ENCODE measurements around the gene AP3D1.
A peak's percentile ranks its signal among the peaks of the same experiment; 100 is the strongest.

Gene AP3D1

GRCh38 chr19:2151339-2152229 lies at the start of gene AP3D1:
Gene AP3D1 (minus strand): TSS chr19:2151566. CDS start chr19:2151334, 232 bp downstream.
- peak; percentile 100 for DNase-seq

GRCh38 chr19:2200624-2201294 lies 49.4 kb upstream of the AP3D1 start:
- peak; percentile 15 for DNase-seq

- DNase-seq: no peak
Measured at GRCh38 chr19:2199861-2200623, 48.7 kb upstream of the AP3D1 start.

GRCh38 chr19:2199215-2199614 lies 47.8 kb upstream of the AP3D1 start:
- DNase-seq: no peak

GRCh38 chr19:2198317-2198716 lies 47.0 kb upstream of the AP3D1 start:
- DNase-seq: no peak

- no peak for DNase-seq
Measured at GRCh38 chr19:2197270-2197669, 45.9 kb upstream of the AP3D1 start.

GRCh38 chr19:2195914-2196313 lies 44.5 kb upstream of the AP3D1 start:
- DNase-seq: no peak

GRCh38 chr19:2195361-2195760 lies 44.0 kb upstream of the AP3D1 start:
- no peak for DNase-seq

GRCh38 chr19:2194513-2195078 lies 43.2 kb upstream of the AP3D1 start:
- no peak for DNase-seq

- DNase-seq: no peak
Measured at GRCh38 chr19:2193807-2194206, 42.4 kb upstream of the AP3D1 start.

GRCh38 chr19:2192862-2193261 lies 41.5 kb upstream of the AP3D1 start:
- DNase-seq: no peak

- no peak for DNase-seq
Measured at GRCh38 chr19:2191456-2192310, 40.3 kb upstream of the AP3D1 start.

- DNase-seq: no peak
Measured at GRCh38 chr19:2190848-2191455, 39.6 kb upstream of the AP3D1 start.

GRCh38 chr19:2189880-2190279 lies 38.5 kb upstream of the AP3D1 start:
- no peak for DNase-seq

GRCh38 chr19:2188708-2189385 lies 37.5 kb upstream of the AP3D1 start:
- peak; percentile 59 for DNase-seq

GRCh38 chr19:2187159-2187558 lies 35.8 kb upstream of the AP3D1 start:
- DNase-seq: no peak

- DNase-seq: peak; percentile 99
Measured at GRCh38 chr19:2186071-2186846, 34.9 kb upstream of the AP3D1 start.

- DNase-seq: no peak
Measured at GRCh38 chr19:2185734-2186070, 34.3 kb upstream of the AP3D1 start.

- no peak for DNase-seq
Measured at GRCh38 chr19:2184422-2184975, 33.1 kb upstream of the AP3D1 start.

- no peak for DNase-seq
Measured at GRCh38 chr19:2181633-2181997, 30.2 kb upstream of the AP3D1 start.
